Neural crest cell (in vitro differentiated cells): ENCODE measurements around the gene GATA5. TPM values are rescaled to one million over a fixed set of nuclear protein-coding genes. Genes with fewer than 3 reads are reported as not detected.

Source experiments
- DNase-seq: peaks from one replicate; pipeline ENCODE4 v3.0.0; 2021; ENCODE audit warnings: low read depth, mixed read lengths, low spot score
- H3K27ac Mint-ChIP-seq: one replicate; pipeline ENCODE4 v1.8.0; 2021; ENCODE audit warnings: mild to moderate bottlenecking, mixed read lengths; ENCODE audit not compliant: unreplicated experiment
- H3K27me3 Mint-ChIP-seq: 2 replicates; pipeline ENCODE4 v1.8.0; 2021; ENCODE audit warnings: low read depth, mild to moderate bottlenecking, mixed read lengths
- H3K36me3 Mint-ChIP-seq: 2 replicates; pipeline ENCODE4 v1.8.0; 2021; ENCODE audit warnings: low read depth, mild to moderate bottlenecking, mixed read lengths
- H3K4me1 Mint-ChIP-seq: 2 replicates; pipeline ENCODE4 v1.8.0; 2021; ENCODE audit warnings: mixed read lengths
- H3K4me3 Mint-ChIP-seq: one replicate; pipeline ENCODE4 v1.8.0; 2021; ENCODE audit warnings: mild to moderate bottlenecking, mixed read lengths
- H3K9me3 Mint-ChIP-seq: 2 replicates; pipeline ENCODE4 v1.8.0; 2021; ENCODE audit warnings: mixed read lengths
- total RNA-seq: library from RNA; stranded (reverse); gene quantifications from 2 replicates; pipeline ENCODE4 v1.2.1, GENCODE V29; 2021
- TF ChIP-seq, protein P1 (sequence below): fragments of 200-600 bp; sonication (generic); conservative IDR thresholded peaks from 2 replicates; pipeline ENCODE4 v1.5.0; 2021; ENCODE audit warnings: antibody characterized with exemption, mild to moderate bottlenecking

GATA5 gene
- total RNA-seq, 1 donor from 2014 or later: not detected

DNA sequence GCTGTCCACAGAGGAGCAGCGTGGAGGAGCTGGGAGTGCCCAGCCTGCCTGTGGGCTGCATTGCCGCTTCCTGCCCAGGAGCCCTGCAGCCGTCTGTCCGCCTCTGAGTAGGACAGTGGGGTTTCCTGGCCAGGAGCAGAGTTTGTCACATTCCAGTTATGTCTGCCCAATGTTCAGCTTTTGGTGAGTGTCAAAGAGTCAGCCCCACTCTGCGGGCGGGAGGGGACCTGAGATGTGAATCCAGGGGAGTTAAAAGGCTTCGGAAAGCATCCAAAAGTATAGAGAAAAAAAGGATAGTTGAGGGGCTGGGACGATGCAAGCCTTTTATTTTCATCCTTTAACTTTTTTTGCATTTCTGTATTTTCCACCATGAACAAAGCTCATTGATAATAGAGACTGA, 7.2 kb upstream of the GATA5 start:
- H3K27me3 Mint-ChIP-seq: peaks cover 68% of the 10 kb centered on the region
- H3K4me3 Mint-ChIP-seq: no peak overlapping the region
- H3K4me1 Mint-ChIP-seq: no peaks in the 10 kb centered on the region
- TF ChIP-seq, protein P1, sequence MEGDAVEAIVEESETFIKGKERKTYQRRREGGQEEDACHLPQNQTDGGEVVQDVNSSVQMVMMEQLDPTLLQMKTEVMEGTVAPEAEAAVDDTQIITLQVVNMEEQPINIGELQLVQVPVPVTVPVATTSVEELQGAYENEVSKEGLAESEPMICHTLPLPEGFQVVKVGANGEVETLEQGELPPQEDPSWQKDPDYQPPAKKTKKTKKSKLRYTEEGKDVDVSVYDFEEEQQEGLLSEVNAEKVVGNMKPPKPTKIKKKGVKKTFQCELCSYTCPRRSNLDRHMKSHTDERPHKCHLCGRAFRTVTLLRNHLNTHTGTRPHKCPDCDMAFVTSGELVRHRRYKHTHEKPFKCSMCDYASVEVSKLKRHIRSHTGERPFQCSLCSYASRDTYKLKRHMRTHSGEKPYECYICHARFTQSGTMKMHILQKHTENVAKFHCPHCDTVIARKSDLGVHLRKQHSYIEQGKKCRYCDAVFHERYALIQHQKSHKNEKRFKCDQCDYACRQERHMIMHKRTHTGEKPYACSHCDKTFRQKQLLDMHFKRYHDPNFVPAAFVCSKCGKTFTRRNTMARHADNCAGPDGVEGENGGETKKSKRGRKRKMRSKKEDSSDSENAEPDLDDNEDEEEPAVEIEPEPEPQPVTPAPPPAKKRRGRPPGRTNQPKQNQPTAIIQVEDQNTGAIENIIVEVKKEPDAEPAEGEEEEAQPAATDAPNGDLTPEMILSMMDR: no peak
- no peaks in the 10 kb centered on the region for H3K9me3 Mint-ChIP-seq
- no peak for DNase-seq
- no peak overlapping the region for H3K27ac Mint-ChIP-seq
- no peaks in the 10 kb centered on the region for H3K36me3 Mint-ChIP-seq

DNA sequence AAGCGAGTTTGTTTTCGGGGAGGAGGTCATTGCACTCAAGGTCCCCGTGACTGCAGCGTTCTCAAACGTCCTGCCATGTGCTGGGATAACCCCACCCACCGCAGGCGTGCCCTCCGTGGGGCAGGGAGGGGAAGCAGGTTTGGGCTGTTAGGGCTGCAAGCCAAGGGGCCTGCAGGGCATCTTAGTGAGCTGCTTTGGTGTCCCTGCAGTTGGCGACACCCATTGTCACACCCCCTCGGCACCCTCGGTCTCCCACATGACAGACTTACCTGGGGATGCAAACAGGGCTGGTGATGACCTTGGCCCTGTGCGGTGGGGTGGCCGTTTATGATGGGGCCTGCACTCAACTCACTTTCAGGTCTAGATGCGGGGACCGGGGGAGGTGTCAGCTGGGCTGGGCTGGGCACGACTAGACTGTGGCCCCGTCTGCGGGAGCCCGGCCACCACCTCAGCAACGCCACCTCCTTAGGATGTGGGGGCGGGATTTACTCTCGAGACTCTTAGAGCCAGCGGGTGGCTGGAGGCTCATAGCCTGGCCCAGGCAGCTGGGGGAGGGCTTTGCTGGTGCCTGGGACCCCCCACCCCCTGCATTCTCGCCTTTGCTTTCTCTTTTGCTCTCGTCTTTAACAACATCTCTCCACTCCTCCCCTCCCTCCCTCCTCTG, 6.5 kb upstream of the GATA5 start:
- TF ChIP-seq, protein P1: no peak
- DNase-seq: no peak
- Mint-ChIP-seq H3K4me3 (no peak overlapping the region), H3K9me3 (no peaks in the 10 kb centered on the region), H3K36me3 (no peaks in the 10 kb centered on the region), H3K27ac (no peak overlapping the region), H3K27me3 (peaks cover 75% of the 10 kb centered on the region), H3K4me1 (no peaks in the 10 kb centered on the region)

GRCh38 chr20:62481425-62482145, 5.8 kb upstream of the GATA5 start:
- no peak overlapping the region for H3K27ac Mint-ChIP-seq
- no peak overlapping the region for H3K4me3 Mint-ChIP-seq
- H3K36me3 Mint-ChIP-seq: no peaks in the 10 kb centered on the region
- H3K27me3 Mint-ChIP-seq: peaks cover 77% of the 10 kb centered on the region
- no peak for DNase-seq
- H3K4me1 Mint-ChIP-seq: no peaks in the 10 kb centered on the region
- no peaks in the 10 kb centered on the region for H3K9me3 Mint-ChIP-seq
- TF ChIP-seq, protein P1: no peak

DNA sequence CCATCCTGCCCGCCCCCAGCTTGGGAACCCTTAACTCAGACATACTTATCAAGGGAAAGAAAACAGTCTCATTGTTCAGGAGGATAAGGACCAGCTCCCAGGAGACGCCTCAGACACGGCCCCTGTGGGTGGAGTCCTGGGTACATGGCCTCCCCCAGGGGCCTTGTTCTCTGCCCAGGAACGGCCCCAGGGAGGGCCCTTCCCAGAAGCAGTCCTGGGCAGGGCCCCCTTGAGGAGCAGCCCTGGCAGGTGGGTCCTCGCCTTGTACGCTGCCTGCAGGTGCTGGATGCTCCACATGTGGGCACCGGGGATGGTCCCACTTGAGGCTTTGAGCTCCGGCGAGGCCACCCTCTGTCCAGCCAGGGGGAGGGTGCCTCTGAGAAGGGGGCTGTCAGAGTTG, 4.5 kb upstream of the GATA5 start:
- DNase-seq: no peak
- Mint-ChIP-seq H3K27me3 (peaks cover 74% of the 10 kb centered on the region), H3K4me1 (no peaks in the 10 kb centered on the region), H3K27ac (no peak overlapping the region), H3K36me3 (no peaks in the 10 kb centered on the region), H3K9me3 (no peaks in the 10 kb centered on the region), H3K4me3 (no peak overlapping the region)
- TF ChIP-seq, protein P1: no peak

- no peak for DNase-seq
- Mint-ChIP-seq H3K27ac (no peak overlapping the region), H3K36me3 (no peaks in the 10 kb centered on the region), H3K4me3 (no peak overlapping the region), H3K27me3 (peaks cover 74% of the 10 kb centered on the region), H3K9me3 (no peaks in the 10 kb centered on the region), H3K4me1 (no peaks in the 10 kb centered on the region)
- TF ChIP-seq, protein P1: no peak
Observed at GRCh38 chr20:62479656-62480055, 3.9 kb upstream of the GATA5 start.
